Measurements from ENCODE around the gene ARHGAP22. TPM values are rescaled to one million over a fixed set of nuclear protein-coding genes. Genes with fewer than 3 reads are reported as not detected.

Gene ARHGAP22
- total RNA-seq, 1 experiment from 2014 or later, result 0.24 TPM

DNA sequence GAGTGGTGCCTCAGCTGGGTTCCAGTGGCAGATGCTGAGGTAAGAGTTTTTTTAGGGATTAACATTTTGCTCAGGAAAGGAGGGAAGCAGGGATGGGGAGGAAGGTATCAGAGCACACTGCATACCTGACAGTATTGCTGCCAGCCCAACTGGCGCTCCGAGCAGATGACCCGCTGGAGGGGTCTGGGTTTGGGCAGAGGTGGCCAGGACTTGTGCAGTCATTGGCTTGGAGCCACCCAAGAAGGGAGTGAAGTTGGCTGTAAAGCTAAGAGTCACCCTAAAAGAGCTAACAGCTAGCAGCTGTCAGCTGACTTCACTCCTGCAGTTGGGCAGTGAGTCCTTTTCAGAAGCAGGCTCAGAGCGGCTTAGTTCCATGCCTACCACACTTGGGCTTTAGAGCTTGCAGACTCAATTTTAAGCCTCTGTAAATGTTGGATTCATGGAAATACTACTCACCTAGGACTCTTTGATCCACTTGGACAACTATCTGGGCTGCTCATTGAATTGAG lies 5.8 kb upstream of the ARHGAP22 start:
- in situ Hi-C loops (cut with HindIII; ENCODE audit: low pct_unique_long_range_greater_than_20kb, low sequenced_read_pairs), result no loop called here
- DNase-seq (ENCODE audit: low read depth, low spot score), result no peak

GRCh38 chr10:48609899-48610584 lies 5.2 kb upstream of the ARHGAP22 start:
- DNase-seq (ENCODE audit: low read depth, low spot score), result no peak
- in situ Hi-C loops (cut with HindIII; ENCODE audit: low pct_unique_long_range_greater_than_20kb, low sequenced_read_pairs), result no loop called here

DNA sequence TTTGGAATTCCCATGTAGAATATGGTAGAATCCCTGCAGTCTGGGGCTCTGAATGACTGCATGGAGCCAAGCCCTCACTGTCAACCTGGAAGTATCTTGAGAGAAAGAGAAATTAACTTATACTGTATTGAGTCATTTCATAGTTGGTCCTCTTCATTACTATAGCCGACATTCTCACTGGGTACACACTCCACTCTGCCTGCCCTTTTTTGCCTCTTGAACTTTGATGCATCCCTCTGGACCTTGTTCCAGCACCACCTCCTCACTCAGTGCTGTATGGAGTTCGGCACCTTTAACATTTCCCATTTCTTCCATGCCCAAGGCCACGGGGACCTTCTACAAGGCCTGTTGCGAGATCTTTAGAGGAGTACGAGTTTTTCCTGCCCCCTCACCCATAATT lies 4.6 kb upstream of the ARHGAP22 start:
- no peak for DNase-seq (ENCODE audit: low read depth, low spot score)
- in situ Hi-C loops (cut with HindIII; ENCODE audit: low pct_unique_long_range_greater_than_20kb, low sequenced_read_pairs), result no loop called here

GRCh38 chr10:48608976-48609375 lies 4.1 kb upstream of the ARHGAP22 start:
- DNase-seq (ENCODE audit: low read depth, low spot score), result no peak
- in situ Hi-C loops (cut with HindIII; ENCODE audit: low pct_unique_long_range_greater_than_20kb, low sequenced_read_pairs), result no loop called here

- DNase-seq (ENCODE audit: low read depth, low spot score), result peak; percentile 61
- in situ Hi-C loops (cut with HindIII; ENCODE audit: low pct_unique_long_range_greater_than_20kb, low sequenced_read_pairs), result no loop called here
Measured at GRCh38 chr10:48608279-48608681, 3.4 kb upstream of the ARHGAP22 start.

DNA sequence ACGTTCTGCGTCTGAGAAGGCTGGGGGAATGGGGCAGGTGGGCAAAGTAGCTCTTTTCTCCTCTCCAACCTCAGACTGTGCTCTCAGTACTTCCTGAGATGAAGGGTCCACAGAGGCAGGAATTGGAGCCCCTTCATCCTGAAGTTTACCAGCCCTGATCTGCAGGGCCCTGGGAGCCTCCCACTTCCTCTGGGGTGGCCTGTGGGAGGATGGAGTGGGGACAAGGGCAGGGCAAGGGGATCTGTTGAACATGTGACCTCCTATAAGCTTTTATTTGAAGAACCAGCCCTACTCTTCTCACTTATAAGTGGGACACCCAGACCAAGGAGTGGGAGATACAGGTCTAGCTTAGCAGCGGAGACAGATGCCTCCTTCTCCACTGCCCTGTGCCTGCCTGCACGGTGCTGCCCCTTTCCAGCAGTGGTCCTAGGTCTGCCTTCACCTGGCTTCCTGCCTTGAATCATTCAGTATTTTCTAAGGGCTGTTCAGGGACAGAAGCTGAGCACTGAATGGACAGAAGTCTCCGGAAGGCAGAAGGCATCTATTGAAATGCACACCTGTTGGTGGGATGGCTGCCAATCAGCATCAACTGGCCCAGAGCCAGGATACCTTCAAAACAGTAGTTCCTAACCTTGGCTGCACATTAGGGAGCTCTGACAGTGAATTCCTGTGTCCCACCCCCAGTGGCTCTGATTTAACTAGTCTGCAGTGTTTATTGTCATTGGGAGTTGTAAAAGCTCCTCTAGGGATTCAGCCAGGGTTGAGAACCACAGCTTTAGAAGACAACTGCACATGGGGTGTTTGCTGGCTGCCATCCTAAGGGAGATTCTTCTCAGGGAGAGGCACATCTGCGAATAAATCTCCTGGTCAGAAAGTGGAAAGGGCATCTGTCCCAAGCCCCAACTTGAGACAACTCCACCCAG lies 2.7 kb upstream of the ARHGAP22 start:
- no peak for DNase-seq (ENCODE audit: low read depth, low spot score)
- in situ Hi-C loops (cut with HindIII; ENCODE audit: low pct_unique_long_range_greater_than_20kb, low sequenced_read_pairs), result no loop called here

DNA sequence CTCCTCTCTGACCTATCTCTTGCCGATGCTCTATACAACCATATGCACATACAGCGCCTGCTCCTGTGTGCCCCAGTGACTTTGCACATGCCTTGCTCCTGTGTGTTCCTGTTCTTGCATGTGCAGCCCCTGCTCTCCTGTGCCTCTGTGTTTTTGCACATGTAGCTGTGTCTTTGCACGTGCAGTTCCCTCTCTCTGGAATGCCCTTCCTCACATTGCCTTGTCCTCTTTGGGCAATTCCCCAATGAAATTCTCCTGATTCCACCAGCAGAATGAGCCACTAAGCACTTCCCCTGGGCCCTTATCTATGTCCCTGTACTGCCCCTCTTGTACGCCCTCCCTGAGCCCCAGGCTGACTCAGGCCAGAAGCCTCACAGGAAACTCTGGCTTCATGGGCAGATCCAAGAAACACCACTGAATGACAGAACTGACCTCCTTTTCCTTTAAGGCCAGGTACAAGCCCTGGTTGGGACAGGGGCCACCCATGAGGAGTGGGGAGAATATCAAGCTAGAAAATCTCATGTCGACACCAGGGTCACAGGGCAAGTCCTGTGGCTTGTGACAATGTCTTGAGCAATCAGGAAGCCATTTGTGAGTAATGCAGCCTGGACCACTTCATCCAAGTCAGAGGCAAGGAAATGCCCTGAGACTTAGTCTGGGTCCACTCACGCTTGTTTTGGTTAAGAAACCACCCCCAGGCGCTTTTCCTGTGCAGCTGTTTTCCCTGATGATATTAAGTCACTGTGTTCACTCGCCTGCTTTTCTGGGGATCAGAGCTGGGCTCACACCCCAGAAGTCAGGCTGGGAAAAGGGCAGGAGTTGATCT lies 1.9 kb upstream of the ARHGAP22 start:
- in situ Hi-C loops (cut with HindIII; ENCODE audit: low pct_unique_long_range_greater_than_20kb, low sequenced_read_pairs), result no loop called here
- DNase-seq (ENCODE audit: low read depth, low spot score), result no peak

DNA sequence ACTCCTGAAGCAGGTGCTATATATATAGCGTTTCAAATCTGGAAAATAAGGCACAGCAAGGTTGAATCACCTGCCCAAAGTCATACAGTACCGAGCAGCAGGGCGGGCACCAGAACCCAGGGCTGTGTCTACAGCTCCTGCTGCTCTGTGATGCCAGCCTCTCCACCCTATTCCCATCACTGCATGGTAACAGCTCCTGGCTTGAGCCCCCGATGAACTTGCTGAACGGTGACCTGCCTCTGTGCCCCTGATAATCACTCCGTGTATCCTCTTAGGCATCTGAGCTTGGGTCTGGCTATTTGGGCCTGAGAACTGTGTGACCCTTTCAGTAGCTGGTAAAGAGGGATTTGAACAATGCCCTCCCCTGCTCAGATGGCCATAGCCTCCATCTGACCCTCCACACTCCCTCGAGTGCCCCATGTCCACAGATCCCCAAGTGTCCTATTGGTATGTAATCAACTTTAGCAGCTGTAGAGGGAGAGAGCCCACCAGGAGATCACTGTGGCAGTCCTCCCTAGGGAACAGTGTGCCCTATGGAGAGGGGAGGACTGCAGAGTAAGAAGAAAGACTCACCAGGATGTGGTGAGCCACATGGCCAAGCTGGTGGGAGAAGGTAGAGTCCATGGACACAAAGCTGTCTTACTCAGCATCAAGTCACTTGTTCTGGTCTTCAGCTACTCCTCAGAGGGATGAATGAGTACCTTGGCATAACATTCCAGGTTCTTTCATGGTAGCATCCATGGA lies 1.1 kb upstream of the ARHGAP22 start:
- no peak for DNase-seq (ENCODE audit: low read depth, low spot score)
- in situ Hi-C loops (cut with HindIII; ENCODE audit: low pct_unique_long_range_greater_than_20kb, low sequenced_read_pairs), result no loop called here

GRCh38 chr10:48604039-48604990 lies 558 bp downstream of the ARHGAP22 start:
- in situ Hi-C loops (cut with HindIII; ENCODE audit: low pct_unique_long_range_greater_than_20kb, low sequenced_read_pairs), result no loop called here

DNA sequence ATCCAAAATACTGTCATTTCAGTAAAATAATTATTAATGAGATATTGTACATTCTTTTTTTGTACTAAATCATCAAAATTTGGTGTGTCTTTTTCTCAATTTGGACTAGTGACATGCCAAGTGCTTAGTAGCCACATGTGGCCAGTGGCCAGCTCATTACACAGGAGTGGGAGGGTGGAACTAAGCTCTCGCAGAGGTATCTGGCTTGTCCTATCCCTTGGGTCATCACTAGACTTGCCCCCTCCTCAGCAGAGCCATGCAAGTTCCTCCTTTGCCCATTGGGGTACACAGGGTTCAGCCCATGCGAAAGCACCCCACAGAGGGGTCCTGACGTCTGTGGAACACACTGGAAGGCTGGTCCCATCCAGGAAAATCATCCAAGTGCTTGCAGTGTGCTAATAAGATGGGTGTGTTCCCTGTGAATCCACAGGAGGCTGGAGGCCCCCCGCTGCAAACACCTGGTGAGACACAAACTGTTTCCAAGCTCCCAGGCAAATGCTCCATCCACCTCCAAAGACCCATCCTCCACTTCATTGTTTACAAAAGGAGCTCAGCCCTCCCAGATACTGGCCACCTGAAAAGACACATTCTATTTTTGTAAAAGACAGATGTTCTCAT lies 1.3 kb downstream of the ARHGAP22 start:
- DNase-seq (ENCODE audit: low read depth, low spot score), result no peak
- in situ Hi-C loops (cut with HindIII; ENCODE audit: low pct_unique_long_range_greater_than_20kb, low sequenced_read_pairs), result no loop called here

More at GRCh38 chr10:48604039-48604990, 558 bp downstream of the ARHGAP22 start:
- DNase-seq (ENCODE audit: low read depth, low spot score), result no peak

DNA sequence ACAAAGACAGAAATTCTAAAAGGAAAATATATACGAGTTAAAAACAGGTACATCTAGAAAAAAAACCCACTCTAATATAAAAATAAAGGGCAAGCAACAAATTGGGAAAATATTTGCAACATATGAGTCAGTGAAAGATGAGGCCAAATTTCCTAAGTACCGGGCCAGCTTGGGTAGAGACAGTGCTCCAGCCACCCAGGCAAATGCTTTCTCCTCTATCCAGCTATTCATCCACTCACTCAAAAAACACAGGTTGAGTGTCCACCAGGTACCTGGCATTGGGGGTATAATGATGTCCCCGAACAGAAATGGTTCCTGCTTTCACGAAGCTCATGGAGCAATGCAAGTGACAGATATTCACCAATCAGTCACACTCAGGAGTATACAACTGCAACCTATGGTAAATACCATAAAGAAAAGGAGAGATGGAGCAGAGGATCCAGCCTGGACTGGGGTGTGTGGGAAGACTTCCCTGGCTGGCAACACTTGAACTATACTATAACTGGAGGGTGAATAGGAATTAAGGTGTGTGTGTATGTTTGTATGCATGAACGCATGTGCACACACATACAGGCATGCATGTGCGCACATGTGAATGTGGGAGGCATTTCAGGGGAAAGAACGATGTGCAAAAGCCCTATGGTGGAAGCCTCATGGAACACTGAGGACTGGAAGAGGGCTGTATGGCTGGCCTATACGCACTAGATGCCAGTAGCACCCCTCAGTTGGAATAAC lies 2.3 kb downstream of the ARHGAP22 start:
- in situ Hi-C loops (cut with HindIII; ENCODE audit: low pct_unique_long_range_greater_than_20kb, low sequenced_read_pairs), result no loop called here
- no peak for DNase-seq (ENCODE audit: low read depth, low spot score)

DNA sequence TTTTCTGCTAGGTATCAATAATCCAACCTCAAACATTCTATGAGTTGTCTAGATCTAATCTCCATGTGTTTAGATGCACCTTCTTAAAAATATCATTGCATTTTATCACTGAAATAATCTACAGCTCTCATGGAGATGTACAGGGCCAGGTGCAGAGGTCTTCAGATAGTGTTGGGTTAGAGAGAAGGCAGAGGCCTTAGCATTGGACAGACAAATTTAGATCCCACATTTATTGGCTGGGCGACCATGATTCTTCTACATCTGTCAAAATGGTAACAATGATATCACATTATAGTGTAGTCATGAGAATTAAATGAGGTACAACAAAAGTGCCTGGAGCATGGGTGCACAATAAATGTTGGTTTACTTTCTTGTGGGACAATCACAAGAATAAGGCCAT lies 3.1 kb downstream of the ARHGAP22 start:
- in situ Hi-C loops (cut with HindIII; ENCODE audit: low pct_unique_long_range_greater_than_20kb, low sequenced_read_pairs), result no loop called here
- DNase-seq (ENCODE audit: low read depth, low spot score), result no peak

GRCh38 chr10:48600645-48601505 lies 4.0 kb downstream of the ARHGAP22 start:
- in situ Hi-C loops (cut with HindIII; ENCODE audit: low pct_unique_long_range_greater_than_20kb, low sequenced_read_pairs), result no loop called here
- no peak for DNase-seq (ENCODE audit: low read depth, low spot score)

GRCh38 chr10:48599830-48600134 lies 5.1 kb downstream of the ARHGAP22 start:
- in situ Hi-C loops (cut with HindIII; ENCODE audit: low pct_unique_long_range_greater_than_20kb, low sequenced_read_pairs), result no loop called here

More at GRCh38 chr10:48599830-48600134, 5.1 kb downstream of the ARHGAP22 start:
- no peak for DNase-seq (ENCODE audit: low read depth, low spot score)
